Measurements from ENCODE around the gene HMCN1.

HMCN1 gene

GRCh38 chr1:186033847-186034271 is 299.7 kb downstream of the HMCN1 start:
- no peak for DNase-seq (ENCODE audit: low spot score)

DNA sequence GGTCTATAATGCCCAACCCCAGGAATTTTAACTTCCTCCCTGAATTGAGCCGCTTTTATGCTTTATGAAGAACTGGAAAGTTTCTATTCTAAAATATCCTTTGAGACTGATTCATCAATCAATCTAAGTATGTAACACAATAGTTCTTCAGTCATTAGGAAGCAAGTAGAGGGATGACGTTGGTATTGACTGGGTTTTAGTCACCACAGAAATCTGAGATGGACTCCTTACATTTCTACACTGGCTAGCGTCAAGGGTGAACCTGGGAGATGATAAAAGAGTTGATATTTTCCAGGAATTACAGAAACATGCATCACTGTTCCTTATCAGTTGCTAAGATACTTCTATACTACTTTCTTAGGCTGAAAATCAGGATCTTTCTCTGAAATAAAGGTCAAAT is 308.0 kb downstream of the HMCN1 start:
- no peak for DNase-seq (ENCODE audit: low spot score)

DNA sequence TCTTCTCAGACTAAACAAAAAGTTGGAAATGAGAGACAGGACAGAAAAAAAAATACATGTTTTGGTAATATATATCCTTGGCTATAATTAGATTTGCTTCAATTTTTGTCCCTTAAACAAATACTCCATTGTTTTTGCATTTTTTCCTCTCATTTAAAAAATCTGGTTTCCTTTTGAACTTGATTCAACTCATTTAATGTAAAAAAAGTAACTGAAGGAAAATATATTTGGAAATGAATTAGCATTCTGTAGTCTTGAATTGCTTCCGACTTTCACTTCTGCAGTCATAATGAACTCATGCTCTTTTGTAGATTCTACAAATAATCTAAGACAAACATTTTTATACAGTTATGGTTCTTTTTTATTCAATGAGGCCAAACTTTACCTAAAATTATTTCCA is 309.1 kb downstream of the HMCN1 start:
- DNase-seq (ENCODE audit: low spot score): no peak

DNA sequence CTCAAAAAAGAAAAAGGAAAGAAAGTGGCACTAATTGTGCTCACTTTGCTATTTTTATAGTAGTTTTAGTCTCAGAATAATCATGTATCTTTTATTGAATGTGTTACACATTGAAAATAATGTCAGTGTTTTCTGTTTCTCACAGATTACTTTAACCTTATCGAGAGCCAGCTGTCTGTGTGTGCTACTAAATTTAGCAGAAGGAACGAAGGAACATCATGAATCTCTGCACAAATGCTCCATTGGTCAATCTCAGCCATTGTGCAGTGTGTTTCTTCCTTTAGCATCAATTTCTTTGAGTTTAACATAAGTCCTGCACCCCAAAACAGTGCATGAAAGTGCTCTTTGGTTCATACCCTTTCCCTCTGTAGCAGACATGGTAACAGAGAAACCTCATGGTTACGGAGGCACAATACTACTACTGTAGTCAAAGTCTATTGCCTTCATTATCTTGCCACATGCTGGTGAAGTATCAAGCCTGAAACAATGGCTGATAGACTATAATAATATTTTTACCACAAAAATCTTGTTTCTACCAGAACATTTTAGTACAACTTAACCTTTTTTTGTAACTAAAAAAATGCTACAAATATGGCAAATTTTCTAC is 310.0 kb downstream of the HMCN1 start:
- DNase-seq (ENCODE audit: low spot score): no peak

GRCh38 chr1:186046437-186047211 is 312.4 kb downstream of the HMCN1 start:
- no peak for DNase-seq (ENCODE audit: low spot score)

DNA sequence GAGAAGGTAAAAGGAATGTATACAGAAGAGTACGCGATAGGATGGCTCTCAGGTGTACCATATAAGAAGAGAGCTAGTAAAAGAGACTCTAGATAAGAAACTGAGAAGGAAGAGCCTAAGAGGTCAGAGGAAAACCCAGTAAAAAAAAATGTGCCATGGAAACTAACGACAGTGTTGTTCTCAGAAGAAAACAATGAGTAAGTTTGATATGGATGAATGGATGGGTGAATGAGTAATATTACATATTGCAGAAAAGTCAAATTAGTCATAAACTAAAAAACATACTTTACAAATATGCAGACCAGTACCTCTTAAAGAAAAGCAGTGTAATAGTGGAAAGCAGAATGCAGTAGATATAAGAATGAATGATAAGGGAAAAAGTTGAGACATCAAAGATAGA is 316.2 kb downstream of the HMCN1 start:
- DNase-seq (ENCODE audit: low spot score): no peak

DNA sequence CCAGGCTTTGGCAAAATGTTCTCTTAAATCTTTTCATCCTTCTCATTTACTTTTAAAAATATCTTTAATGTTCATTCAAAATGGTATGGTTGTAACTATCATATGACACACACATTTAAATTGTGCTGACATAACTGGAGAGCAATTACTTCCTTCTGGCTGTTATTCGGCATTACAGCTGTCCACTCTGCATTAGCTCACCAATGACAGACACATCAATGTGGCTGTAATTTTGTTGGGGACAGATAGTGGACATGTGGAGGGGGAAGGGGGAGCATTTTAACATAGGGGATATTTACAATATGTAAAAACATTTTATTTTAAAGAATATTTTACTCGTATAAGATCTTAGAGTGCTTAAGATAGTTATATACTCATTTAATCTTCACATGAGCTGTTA is 319.8 kb downstream of the HMCN1 start:
- DNase-seq (ENCODE audit: low spot score): no peak

- DNase-seq (ENCODE audit: low spot score): no peak
These were observed 320.7 kb downstream of the HMCN1 start for GRCh38 chr1:186054932-186055331.

DNA sequence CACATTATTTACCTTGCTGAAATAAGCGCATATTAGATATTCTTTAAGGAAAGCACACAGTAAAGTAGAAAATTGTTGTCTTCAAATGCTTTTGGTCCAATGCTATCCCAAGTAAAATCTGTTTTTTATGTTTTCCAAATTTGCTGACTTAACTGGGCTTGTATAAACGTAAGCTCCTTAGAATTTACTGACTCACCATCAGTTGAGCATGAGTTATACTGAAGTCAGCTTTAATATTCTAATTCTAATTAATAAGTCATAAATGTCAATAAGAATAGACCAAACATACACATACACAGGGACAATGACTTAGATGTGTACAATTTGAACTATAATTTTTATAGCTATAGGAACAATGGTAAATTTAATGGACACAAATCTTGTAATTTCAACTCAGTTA is 321.7 kb downstream of the HMCN1 start:
- no peak for DNase-seq (ENCODE audit: low spot score)

DNA sequence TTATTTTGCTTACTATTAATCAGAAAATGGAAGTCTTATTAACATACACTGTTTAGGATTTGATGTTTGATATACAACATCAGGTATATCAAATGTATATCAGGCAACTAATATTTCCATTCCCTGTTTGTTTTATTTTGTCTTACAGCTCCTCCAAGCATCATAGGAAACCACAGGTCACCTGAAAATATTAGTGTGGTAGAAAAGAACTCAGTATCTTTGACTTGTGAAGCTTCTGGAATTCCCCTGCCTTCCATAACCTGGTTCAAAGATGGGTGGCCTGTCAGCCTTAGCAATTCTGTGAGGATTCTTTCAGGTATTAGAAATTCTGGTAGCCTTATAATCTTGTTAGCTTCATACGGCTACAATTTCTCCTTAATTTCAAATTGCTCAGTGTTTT is 322.9 kb downstream of the HMCN1 start:
- no peak for DNase-seq (ENCODE audit: low spot score)

DNA sequence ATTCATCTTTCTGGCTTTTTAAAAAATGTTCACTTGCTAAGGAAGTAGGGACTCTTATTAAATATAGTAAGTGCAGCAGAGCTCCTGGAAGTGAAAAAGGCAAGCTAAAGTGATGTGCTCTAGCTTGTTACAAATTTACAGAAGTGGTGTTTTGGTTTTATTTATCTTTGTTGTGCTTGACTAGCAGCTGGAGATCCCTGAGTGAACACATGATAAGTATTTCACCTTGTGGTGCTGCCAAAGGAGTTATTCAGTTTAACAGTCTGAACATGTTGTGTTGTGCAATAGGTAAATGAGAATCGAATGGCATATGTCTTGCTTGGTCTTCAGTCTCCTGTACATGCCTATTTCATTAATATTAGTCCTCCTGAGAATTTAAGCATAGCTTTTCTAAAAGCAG is 325.1 kb downstream of the HMCN1 start:
- no peak for DNase-seq (ENCODE audit: low spot score)

DNA sequence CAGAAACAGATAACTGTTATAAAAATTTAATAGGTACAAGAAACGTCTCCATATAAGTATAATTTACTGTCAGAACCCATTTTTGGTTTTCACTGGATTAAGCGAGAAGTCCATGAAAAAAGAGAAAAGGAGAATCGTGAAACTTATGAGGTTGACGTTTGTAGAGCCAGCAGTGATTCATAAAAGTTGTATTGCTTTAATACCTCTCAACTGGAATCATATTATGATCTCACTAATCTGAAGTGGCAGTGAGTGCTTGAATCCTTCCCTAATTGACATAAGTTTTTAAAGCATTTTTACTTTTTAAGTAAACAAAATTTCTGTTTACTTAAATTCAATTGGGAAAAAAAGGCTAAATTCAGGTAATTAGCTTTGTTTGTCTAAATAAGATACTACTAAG is 325.6 kb downstream of the HMCN1 start:
- DNase-seq (ENCODE audit: low spot score): no peak

DNA sequence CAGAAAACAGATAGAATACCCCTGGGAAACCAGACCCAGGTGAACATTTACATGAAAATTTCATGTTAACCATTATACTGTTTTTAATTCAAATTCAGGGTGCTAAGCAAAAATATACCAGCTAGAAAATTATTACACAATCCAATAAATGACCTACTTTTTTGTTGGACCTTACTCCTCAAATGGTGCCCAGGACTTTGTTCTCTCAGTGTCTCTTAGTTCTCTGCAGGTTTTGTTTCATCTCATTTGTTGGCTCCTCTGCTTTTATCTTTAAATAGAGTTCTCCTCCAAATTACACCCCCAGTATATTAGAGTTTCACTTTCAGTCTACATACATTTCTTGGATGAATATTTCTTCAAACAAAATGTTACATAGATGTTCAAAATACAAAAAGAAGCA is 326.0 kb downstream of the HMCN1 start:
- DNase-seq (ENCODE audit: low spot score): no peak

DNA sequence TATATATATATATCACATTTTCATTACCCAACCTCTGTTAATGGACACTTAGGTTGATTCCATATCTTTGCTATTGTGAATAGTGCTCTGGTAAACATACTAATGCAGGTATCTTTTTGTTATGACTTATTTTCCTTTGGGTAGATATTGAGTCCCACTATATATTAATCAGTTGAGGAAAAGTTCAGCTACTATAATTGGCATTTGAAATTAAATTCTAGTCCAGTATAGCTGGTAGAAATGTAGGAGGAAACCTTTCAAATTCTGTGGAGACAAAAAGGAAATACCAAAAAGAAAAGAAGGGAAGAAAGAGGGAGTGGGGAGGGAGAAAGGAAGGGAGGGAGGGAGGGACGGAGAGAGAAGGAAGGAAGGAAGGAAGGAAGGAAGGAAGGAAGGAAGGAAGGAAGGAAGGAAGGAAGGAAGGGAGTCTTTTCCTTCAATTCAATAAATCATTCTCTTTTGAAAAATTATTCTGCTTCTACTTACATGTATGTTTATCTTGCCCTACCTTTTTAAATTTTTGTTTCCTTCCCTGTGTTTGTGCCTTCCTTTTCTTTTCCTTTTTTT is 329.0 kb downstream of the HMCN1 start:
- no peak for DNase-seq (ENCODE audit: low spot score)

DNA sequence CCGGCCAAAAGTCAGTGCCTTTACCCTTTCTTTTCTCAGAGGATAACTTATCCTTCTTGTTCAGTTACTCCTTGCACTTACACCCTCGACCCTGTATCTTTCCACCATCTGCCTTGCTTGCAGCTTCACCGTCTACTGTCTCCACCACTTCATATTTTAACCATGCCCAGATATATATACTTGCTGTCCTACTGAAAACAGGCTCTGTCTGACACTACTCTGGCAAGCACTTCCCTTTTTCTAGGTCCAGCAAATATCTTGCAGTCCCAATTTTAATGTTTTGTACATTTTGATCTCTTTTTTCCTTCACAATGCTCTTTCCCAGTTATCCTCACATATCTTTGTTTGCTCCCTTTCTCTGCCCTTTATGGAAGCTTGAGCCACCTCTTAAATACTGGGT is 332.2 kb downstream of the HMCN1 start:
- no peak for DNase-seq (ENCODE audit: low spot score)

GRCh38 chr1:186073697-186074096 is 339.5 kb downstream of the HMCN1 start:
- DNase-seq (ENCODE audit: low spot score): no peak

DNA sequence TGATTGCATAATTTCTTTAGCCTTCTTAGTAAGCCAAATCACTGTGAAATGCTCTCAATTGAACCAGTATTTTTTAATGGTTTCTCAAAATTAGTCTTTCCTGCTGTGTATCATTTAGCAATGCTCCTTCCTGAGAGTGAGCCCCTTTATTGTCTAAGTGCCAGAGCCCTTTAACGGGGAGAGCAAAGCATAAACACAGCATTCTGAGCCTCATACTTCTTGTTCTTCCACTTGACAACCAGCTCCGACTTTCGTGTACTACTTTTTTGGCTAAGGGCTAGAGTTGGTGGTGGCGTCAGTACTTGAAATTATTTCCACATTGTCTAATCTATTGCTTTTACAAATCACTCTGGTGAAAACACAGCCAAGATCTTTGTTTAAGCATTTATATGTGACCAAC is 341.8 kb downstream of the HMCN1 start:
- no peak for DNase-seq (ENCODE audit: low spot score)

DNA sequence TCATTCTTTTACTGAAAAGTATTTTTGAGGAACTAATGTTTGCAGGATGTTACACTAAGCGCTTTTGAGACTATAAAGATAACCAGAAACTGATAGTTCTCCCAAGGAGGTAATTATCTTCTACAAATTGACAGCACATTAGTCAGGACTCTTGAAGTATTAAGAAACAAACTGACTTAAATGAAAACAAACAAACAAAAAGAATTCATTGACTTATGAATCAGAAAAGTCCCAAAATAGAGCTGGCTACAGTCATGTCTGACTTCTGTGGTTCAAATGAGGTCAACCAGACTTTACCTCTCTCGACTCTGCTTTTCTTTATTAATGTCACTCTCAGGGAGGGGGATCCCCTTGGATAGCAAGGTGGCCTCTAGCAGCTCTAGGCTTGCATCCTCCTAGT is 344.1 kb downstream of the HMCN1 start:
- no peak for DNase-seq (ENCODE audit: low spot score)

DNA sequence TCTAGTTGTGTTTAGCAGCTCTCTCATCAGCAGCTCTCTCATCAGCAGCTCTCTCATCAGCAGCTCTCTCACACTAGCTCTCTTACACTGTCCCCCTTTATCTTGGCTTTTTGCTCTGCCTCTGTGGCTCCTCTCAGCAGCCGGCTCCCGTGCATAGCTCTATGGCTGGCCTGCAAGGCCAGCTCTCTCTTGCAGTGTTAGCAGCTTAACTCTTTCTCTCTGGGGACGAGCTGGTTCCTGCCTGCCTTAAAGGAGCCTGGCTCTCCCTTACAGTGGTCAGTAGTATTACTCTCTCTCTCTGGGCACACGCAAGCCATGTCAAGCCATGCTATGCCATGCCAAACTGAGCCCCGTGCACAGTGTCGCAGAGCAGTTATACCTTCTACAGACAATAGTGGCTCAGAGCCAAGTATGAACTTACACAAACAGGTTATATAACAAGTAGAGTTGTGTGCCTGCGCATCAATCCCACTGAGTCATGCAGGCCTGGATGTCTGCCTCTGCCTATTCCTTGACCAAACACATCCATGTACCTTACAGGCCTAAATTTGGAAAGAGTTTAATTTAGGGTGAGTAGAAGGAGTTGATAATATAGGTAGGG is 345.0 kb downstream of the HMCN1 start:
- DNase-seq (ENCODE audit: low spot score): no peak

- DNase-seq (ENCODE audit: low spot score): peak; percentile 44
These were observed 348.2 kb downstream of the HMCN1 start for GRCh38 chr1:186082235-186082937.

DNA sequence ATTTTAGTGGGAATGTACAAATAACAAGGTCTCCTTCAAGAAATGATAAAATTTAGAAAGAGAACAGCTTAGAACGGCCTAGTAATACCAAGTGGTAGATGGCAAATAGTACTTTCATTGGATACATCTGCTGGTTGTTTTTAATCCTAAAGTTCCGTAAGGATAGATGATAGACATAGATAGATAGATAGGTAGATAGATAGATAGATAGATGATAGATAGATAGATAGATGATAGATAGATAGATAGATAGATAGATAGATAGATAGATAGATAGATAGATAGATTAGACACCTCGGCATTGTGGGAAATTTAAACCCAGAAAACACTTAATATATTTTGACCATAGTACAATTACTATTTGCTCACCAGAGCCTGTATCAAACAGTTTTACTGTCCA is 352.4 kb downstream of the HMCN1 start:
- DNase-seq (ENCODE audit: low spot score): no peak

GRCh38 chr1:186089940-186090339 is 355.7 kb downstream of the HMCN1 start:
- DNase-seq (ENCODE audit: low spot score): no peak

Data from hematopoietic multipotent progenitor cell treated with erythropoietin and hydrocortisone succinate and interleukin-3 and kit ligand, for 15 days (in vitro differentiated cells).